Measurements from ENCODE around the gene CADM1. TPM values are rescaled to one million over a fixed set of nuclear protein-coding genes. Genes with fewer than 3 reads are reported as not detected.

CADM1 gene
- total RNA-seq, 1 experiment from 2014 or later: 46.9 TPM

- DNase-seq (ENCODE audit: low spot score): no peak
Measured at GRCh38 chr11:115357066-115357465, 147.1 kb downstream of the CADM1 start.

DNA sequence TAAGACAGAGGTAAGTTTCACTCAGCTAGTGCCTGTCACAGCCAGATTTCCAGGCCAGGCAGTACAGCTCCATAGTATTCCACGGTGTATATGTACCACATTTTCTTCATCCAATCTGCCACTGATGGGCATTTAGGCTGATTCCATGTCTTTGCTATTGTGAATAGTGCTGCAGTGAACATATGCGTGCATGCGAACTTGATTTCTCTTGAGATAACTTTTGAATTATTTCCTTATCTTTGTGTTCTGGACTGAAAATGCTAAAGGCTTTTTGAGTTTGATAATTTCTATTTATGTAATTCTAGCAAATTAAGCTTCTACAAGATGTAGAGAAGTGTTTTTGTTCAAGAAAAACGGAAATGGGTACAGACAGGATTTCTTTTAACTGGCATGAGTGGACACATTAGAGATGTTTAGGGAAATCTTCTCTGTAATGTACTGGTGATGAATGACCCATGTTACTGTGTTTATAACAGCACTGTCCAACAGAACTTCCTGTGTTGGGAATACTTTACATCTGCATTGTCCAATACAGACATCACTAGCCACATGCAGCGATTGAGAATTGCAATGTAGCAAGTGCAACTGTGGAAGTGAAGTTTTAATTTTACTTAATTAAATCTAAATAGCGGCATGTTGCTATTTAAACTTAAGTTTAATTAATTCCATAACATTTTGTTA, 151.3 kb downstream of the CADM1 start:
- DNase-seq (ENCODE audit: low spot score): no peak

GRCh38 chr11:115349335-115350017, 154.7 kb downstream of the CADM1 start:
- no peak for DNase-seq (ENCODE audit: low spot score)

DNA sequence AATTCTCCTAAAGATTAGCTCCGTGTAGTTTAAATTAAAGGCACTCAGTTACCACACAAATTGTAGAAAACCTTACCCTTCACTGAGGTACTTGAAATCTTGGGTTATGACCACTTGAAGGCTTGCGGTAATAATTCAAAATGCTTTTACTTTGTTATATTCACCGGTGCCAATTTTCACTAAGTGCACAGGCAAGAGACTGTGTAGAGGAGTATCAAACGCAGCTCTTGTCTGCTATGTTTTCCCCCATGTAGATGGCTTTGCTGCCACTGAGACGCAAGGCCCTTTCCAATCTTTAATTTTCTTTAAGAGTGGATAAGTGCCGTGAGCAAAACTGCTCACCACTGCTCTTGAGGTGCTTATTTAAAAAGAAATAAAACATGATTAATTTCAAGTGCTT, 155.8 kb downstream of the CADM1 start:
- DNase-seq (ENCODE audit: low spot score): no peak

- DNase-seq (ENCODE audit: low spot score): no peak
Measured at GRCh38 chr11:115347106-115347505, 157.1 kb downstream of the CADM1 start.

- DNase-seq (ENCODE audit: low spot score): no peak
Measured at GRCh38 chr11:115345840-115346239, 158.4 kb downstream of the CADM1 start.

GRCh38 chr11:115345361-115345760, 158.9 kb downstream of the CADM1 start:
- no peak for DNase-seq (ENCODE audit: low spot score)

GRCh38 chr11:115344846-115345245, 159.4 kb downstream of the CADM1 start:
- no peak for DNase-seq (ENCODE audit: low spot score)

GRCh38 chr11:115342142-115342541, 162.1 kb downstream of the CADM1 start:
- no peak for DNase-seq (ENCODE audit: low spot score)

DNA sequence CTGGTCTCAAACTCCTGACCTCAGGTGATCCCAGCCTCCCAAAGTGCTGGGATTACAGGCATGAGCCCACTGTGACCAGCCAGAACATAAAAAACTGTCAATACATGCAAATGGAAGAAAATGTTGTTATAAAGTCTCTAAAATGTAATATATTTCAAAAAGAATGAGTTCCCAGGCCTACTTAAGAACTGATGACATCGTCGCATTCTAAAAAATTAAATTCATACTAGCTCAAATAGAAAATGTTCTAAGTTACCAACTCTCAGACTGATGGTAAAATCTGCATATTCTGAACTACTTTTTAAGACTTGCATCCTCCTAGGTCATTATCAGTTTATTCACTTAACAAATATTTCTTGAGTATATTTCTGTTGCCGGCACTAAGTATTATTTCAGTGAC, 163.3 kb downstream of the CADM1 start:
- DNase-seq (ENCODE audit: low spot score): no peak

DNA sequence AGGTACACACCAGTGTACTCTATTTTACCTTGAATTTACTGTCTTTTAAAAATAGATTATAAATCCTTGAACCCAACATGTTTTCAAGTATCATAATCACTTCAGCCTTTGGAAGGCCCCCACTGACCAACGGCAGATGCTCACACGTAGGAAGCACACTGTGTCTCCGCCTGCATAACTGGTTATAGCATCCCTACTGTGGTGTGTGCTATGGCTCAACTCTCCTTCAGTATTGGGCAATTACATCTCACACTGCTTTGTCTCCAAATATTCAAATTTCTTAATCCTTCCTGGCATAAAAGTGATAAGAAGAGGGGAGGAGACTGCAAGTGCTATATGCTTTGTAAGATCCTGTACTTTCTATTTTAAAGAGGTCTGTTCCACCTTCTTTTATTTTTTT, 165.7 kb downstream of the CADM1 start:
- no peak for DNase-seq (ENCODE audit: low spot score)

GRCh38 chr11:115334932-115335788, 169.1 kb downstream of the CADM1 start:
- DNase-seq (ENCODE audit: low spot score): peak; percentile 15

DNA sequence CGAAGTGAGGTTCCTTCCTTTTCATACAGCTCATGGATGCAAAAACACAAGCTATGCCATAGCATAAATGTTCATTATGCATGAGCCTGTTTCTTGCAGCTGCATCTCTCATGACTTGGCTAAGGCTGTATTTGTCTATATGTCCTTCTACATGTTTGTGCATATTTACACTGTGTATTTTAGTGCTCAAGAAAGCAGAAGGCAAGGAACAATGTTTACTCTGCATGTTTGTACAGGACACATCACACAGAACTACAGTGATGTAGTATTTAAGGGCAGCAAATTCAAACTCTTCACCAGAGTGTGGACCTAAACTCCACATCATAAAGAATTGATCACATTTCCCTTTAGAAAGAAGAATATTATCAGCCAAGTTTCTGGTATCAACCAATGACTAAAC, 170.3 kb downstream of the CADM1 start:
- no peak for DNase-seq (ENCODE audit: low spot score)

DNA sequence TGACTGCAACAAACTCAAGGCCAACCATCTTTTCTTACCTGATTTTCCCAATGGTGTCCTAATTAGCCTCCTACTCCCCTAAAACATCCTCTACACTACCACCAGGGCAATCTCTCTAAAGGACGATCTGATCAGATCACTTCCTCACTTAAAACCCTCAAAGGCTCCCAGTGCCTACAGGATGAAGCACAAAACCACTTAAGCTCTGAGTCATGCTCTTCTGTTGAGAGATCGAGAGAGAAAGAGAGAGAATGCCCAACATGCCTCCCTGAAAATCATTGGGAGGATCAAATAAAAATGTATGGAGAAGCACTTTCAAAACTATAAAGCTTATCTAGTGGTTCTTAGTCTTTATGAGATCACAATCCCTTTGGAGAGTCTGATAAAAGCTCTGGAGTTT, 171.1 kb downstream of the CADM1 start:
- DNase-seq (ENCODE audit: low spot score): peak; percentile 30

GRCh38 chr11:115330684-115331482, 173.3 kb downstream of the CADM1 start:
- DNase-seq (ENCODE audit: low spot score): no peak

DNA sequence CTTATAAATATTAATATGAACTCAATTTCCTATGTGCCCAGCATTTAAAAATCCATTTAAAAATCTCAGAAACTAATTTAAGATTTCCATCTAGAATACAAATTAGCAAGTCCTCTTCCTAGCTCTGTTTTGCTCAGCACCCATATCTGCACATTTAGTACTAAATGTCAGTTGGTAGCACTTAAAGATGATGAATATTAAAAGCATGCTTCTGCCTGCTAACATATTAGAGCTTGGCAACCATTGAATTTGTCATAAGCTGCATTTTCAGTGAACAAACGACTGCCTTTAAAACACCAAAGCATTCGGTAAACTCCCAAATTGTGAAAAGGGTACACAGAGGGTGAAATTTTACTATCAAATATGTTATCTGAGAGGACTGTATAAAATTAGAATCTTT, 177.7 kb downstream of the CADM1 start:
- DNase-seq (ENCODE audit: low spot score): no peak

DNA sequence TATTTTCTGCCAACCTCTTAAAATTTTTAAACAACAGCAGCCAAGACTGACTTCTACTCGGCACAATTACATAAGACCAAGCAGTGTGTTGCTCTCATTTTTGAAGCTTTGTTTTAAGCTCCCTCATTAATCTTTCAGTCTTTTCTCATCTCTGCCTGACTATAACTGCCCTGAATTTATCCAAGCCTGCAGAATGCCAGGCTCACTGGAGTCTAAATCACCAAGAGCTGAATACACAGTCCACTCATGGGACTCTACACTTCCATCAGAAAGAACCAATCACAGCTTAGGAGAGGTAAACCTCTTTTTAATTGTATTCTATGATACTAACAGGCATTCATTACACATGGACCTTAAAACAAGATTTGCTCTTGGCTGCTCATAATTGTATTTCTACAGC, 178.7 kb downstream of the CADM1 start:
- DNase-seq (ENCODE audit: low spot score): no peak

GRCh38 chr11:115324581-115325432, 179.4 kb downstream of the CADM1 start:
- peak; percentile 75 for DNase-seq (ENCODE audit: low spot score)

GRCh38 chr11:115322553-115323203, 181.5 kb downstream of the CADM1 start:
- DNase-seq (ENCODE audit: low spot score): no peak

DNA sequence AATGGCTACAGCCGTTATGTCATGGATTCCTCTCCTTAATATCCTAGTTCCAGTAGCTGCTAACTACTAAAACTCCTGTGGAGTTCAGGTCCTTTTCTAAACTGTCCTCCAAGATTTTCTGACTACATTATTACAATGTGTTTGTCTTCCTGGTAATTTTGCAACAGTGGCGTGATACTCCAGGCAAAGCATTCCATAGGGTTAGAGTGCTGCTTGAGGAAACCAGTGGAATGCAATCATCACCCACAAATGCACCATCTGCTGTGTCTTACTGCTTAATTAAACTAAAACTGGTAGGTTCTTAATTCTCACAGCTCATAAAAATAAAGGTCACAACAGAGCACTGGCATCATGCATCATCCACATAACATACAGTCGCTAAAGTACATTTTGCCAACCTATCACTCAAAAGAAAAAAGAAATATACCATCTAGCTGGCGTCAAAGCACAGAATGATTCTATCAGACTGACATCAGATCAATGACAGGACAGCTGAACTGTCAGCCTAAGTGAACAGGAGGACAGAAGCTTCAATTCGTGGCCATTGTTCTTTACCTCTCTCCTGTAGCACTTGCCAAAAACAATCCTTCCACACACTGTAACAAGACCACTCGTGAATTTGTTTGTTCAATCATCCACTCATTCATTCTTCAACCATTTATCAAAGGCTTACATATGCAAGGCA, 182.5 kb downstream of the CADM1 start:
- DNase-seq (ENCODE audit: low spot score): no peak
